IPS-NIHi7 (cell line): ENCODE measurements around the gene FOXP1.
A peak's percentile ranks its signal among the peaks of the same experiment; 100 is the strongest.
"Not testable (repeated sequence)": the region's sequence is repeated elsewhere in the genome, so short reads cannot be mapped to it uniquely, and the experiment has no call there.

ENCODE experiments used
- DNase-seq: peaks from one replicate; pipeline ENCODE4 v3.0.0; 2012; ENCODE audit warnings: mixed read lengths; ENCODE audit errors: extremely low spot score

FOXP1 gene

DNA sequence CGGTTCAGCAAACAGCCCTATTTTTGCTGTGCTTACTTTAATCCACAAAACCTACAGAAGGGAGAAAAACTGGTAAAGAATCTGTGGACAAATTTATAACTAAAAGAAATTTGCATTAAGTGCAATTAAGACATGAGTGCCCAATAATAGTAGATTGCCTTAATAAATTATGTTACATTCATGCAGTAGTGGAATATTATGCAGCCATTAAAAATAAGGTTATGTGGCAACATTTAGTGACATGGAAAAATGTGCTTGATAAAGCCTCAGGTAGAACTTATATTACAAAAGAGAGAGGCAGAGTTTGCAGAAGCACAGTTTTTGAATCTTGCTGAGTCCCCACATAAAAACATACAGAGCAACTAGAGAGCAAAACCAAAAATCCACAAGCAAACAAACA lies 253.0 kb downstream of the FOXP1 start:
- DNase-seq = no peak

DNA sequence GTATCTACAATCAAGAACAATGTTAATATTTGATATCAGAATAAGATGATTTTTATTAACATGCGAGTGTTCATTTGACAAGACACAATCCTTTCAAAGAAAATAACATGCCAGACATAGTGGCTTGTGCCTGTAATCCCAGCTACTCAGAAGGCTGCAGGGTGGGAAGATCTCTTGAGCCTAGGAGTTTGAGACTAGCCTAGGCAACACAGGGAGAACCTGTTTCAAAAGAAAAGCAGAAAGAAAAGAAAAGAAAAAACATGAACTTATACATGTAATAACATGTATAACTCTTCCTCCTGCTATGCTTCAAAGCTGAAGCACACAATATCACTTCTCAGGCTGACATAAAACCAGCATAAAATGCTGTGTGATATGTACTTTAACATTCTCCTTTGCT lies 253.7 kb downstream of the FOXP1 start:
- DNase-seq = no peak

DNA sequence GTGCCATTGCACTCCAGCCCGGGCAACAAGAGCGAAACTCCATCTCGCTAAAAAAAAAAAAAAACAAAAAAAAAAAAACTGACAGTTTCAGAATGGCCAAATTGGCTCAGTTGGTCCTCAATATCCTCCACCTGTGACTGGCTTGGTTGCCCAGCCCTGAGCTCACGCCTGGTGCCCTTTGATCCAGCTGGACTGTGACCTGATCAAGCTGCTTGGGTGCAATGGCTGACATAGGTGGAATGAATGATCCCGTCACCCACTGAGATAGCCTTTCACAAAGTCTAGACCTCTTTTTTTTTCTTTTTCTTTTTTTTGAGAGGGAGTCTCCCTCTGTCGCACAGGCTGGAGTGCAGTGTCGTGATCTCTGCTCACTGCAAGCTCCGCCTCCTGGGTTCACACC lies 254.6 kb downstream of the FOXP1 start:
- no peak for DNase-seq

DNA sequence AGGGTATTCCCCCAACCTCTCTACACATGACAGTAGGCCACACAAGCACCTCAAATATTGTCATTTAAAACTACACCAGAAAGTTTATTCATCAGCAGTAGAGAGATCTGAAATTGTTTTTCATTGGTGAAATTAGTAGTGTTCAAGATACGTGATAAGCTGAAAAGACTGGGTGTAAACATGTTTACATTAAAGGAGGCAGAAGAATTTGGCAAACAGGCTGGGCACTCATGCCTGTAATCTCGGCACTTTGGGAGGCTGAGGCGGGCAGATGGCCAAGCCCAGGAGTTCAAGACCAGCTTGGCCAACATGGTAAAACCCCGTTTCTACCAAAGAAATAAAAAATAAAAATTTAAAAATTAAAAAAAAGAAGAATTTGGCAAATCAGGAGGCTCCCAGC lies 255.6 kb downstream of the FOXP1 start:
- no peak for DNase-seq

DNA sequence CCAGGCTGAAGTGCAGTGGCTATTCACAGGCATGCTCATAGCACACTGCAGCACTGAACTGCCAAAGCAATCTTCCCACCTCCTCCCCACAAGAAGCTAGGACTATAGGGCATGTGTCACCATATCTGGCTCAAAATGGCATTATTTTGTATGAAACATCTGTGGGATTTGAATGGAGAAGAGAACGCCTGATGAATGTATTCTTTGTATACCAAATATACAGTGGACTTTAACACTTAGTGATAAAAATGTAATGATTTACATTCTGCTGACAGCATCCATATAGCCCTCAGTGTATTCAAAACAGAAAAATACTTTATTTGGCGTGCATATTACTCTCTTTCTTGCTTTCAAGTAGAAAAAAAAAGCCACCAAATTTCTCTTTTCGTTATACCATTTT lies 257.8 kb downstream of the FOXP1 start:
- DNase-seq = no peak

DNA sequence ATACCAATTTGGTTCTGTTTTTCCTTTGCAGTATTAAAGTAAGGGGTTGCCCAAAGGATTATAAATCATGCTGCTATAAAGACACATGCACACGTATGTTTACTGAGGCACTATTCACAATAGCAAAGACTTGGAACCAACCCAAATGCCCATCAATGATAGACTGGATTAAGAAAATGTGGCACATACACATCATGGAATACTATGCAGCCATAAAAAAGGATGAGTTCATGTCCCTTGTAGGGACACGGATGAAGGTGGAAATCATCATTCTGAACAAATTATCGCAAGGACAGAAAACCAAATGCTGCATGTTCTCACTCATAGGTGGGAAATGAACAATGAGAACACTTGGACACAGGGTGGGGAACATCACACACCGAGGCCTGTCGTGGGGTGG lies 259.3 kb downstream of the FOXP1 start:
- not testable (repeated sequence) for DNase-seq

DNA sequence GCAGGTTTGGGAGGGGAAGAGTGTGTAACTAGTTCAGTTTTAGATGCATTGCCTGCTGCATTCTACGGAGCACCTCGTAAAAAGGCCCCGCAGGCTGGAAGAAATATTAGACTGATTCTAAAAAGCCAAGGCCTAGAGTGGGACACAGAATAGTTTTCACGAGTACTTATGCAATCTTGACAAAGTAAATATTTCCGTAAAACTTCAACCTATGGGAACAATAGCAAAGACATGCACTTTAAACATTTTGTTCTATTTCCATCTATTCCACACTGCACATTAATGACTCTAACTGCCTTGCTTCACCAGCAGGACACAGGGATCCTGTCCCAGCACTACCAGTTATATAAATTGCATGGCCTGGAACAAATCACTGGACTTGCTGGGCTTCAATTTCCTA lies 260.0 kb downstream of the FOXP1 start:
- DNase-seq = no peak

DNA sequence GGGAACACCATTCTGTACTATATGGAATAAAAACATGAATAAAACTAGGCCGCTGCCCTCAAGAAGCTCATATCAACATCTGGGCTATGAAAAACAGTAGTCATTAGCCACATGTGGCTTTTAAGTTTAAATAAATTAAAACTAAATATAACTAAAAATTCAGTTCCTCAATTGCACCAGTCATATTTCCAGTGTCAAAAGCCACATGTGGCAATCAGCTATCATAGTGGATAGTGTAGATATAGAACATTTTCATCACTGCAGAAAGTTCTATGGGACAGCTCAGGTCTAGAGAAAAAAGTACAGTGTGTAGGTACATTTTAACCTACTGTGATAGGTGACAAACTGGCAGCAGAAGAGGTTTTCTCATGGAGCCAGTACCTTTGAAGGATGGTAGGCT lies 261.4 kb downstream of the FOXP1 start:
- DNase-seq = no peak

DNA sequence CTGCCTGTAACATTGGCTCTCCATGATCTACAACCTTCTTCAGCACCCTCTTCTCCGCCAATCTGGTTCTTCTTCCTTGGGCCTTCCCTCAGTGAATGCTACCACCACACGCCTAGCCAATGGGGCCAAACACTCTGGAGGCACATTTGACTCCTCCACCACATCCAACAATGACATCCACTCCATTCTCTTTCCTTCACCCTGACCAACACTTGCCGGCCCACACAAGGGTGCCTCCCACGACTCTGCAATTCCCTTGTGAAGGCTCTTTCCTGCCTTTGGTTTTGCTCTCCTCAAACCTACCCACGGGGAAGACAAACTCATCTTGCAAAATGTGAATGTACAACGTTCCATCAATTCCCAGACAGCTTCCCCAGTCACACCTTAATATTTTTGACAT lies 263.8 kb downstream of the FOXP1 start:
- no peak for DNase-seq

DNA sequence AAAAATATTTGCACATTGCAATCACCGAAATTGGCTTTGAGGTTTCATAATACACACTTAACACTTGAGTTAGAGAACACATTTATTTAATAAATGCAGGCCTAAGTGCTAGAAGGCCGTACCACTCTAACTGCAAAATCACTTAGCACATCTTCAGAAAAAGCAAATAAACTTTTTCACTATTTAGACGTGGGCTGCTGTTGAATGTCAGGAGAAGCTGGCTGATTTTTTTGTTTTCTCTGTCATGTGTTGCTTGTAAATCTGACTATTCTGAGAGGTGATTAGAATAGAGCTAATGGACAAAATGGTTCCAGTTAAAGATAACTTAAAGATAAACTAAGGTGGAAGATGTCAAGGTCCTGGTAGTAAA lies 265.1 kb downstream of the FOXP1 start:
- no peak for DNase-seq

DNA sequence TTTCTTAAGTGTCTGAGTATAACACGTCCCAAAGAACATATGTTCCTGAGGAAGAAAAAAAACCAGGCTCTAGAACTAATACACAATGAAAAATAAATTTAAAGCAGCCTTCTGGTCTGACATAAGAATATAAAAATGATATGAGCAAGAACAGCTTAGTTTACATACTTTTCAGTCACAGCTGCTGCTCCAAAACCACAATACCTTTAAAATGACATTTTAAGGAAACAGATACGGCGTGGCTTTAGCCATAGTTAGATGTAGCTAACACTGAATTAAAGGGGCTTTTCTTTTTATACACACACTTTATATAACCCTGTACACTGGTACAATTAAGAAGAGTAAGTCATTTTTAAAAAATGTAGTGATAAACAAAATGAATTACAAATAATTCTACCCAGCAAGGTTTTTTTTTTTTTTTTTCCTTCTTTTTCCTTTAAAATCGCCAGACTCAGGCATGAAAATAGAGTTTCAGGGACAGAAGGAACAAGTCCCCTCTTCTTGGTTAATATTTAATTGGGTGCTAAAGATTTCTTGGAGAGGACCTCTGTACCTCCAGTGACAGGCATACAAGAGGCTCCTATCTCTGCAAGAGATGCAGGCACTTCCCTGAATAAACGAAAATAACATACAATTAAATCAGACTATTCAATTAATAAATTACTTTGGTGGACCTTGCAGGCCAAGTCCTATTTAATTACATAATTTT lies 265.6 kb downstream of the FOXP1 start:
- no peak for DNase-seq

DNA sequence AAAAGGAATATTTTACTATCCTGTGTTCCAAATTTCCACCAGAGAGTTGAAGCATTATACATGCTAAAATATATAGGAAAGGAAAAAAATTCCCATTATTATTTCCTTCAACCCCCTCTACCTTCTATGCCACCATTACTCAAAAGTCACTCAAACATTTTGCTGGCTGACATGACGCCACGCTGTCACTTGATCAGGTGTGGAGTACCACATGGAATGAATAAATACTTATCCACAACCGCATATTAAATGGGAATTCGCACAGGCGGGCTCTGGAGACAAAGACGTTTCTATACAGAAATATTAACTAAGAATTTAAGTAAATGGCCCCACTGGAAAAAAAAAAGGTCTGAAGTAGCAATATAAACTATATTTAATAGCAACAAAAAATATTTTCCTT lies 266.4 kb downstream of the FOXP1 start:
- DNase-seq = no peak

DNA sequence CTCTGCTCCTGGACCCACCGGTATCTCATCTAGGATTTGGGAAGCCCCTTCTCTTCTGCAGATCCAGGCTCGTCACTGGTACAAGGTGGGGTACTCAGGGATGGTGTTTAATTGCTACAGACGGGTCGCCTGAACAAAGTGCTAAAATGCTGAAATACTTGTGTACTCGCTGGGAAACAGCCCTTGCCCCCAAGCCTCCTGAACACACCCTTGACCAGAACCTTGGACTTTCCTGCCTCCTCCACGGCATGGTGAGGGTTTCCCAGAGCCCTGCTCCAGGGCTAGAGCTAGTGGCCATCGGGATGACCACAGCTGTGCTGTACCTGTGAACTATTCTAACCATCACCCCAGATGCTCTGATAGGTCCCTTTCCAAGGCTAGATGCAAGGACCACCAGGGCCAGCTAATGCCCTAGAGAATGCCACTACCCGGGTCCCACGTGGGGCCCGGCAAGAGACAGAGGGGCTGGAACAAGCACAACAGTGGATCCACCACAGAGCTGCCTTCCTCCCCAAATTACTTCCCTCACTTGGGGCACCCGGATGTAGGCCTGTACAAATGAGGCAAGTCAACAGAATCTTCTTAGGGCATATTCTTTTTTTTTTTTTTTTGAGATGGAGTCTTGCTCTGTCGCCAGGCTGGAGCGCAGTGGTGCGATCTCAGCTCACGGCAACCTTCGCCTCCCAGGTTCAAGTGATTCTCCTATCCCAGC lies 267.3 kb downstream of the FOXP1 start:
- no peak for DNase-seq

DNA sequence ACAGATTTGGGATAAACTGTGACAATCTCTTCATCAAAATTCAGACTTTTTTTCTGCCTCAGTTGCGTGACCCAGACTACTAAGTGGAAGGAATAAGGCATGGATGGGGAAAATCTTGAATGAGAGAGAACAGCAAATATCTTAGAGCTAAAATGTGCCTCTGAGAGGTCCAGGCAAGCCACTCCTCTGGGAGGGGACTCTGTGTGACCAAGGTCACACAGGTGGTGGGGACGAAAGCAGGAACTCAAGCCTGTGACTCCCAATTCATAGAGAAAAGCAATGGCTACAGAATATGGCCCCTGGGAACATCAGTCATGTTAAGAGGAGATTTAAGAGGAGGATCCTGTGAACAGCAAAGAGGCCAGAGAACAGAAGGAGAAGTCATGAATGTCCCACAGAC lies 268.1 kb downstream of the FOXP1 start:
- DNase-seq = no peak

DNA sequence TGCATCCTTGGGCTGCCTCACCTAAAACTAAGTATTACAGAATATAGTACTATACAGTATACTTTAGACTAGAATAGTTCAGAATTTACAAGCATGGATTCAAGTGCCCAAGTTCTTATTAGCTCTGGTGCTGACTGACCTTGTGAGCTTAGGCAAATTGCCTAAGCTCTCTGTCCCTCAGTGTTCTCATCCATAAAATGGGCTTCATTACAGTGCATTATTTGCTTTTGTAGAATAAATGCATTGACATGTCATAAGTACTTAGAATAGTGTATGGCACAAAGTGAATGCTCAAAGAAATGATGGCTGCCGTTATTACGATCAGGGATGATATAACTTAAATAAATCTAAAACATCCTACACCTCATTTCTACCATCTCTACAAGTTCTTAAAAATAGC lies 269.7 kb downstream of the FOXP1 start:
- no peak for DNase-seq

DNA sequence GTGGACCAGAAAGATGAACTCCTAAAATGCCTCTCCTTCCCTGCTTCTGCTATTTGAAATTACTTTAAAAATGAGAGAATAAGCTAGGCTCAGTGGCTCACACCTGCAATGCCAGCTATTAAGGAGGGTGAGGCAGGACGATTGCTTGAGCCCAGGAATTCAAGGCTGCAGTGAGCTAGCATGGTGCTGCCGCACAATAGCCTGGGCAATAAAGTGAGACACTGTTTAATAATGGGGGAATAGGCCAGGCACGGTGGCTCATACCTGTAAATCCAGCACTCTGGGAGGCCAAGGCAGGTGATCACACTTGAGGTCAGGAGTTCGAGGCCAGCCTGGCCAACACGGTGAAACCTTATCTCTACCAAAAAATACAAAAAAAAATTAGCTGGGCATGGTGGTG lies 271.1 kb downstream of the FOXP1 start:
- no peak for DNase-seq

DNA sequence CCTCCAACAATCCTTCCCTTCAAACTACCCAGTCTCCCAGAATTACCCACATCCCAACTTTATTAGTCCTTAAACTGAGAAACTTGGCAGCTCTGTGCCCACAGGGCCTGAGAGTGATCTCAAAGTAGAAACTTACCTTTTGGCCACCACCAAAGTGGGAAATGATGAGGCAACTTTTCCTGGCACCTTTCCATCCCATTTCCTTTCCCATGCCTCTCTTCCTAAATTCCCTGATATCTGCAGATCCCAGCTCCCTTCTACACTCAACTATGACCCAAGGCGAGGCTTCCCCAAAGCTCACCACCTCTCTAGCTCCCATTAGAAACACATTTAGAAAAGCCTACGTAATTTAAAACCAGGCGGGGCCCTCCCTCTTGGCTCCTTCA lies 271.9 kb downstream of the FOXP1 start:
- DNase-seq = no peak

DNA sequence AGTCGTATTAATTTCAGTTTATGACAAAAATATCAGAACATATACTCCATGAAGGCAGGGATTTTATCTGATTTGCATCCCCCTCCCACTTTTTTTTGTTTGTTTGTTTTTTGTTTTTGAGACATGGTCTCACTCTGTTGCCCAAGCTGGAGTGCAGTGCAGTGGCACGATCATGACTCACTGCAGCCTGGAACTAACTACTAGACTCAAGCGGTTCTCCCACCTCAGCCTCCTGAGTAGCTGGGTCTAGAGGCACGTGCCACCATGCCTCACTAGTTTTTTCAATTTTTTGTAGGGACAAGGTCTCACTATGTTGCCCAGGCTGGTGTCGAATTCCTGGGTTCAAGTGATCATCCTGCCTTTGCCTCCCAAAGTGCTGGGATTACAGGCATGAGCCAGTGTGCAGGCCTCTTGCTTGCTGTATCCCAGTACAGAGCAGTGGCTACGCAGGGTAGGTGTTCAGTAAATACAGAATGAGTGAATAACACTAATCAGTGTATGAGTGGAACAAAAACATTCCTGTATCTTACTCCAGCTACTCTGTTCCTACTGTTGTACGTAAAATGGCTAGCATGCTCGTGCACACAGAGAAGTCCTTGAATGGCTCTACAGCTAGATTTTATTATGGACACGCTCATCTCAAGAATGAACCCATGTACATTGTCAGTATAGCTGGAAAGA lies 272.4 kb downstream of the FOXP1 start:
- no peak for DNase-seq

DNA sequence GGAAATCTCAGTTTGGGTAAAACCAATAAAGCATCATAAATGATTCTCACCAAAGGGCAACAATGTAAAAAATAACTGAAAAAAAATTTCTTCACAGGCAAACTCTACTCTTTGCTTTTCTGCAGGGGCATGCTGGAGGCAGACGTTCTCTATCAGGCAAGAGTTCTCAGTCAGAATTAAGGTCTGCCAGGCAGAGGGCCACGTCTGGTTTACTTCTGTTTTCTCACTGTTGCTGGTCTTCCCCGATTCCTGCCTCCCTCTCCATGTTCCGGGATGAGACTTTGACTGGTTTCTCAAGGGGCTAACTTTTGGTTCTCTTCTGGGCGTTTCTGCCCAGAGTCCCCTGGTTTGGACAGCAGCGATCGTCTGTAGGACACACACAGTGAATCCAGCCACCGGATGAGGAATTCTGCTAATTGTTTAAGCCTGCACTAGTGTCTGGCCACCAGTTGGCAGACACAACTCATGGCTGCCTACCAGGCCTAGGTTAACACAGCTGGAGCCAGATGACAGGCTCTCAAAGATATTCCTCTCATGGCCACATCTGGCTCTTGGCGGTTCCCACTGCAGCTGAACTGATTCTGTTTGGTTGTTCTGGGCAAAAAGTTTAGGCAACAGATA lies 273.1 kb downstream of the FOXP1 start:
- DNase-seq = peak; percentile 28

DNA sequence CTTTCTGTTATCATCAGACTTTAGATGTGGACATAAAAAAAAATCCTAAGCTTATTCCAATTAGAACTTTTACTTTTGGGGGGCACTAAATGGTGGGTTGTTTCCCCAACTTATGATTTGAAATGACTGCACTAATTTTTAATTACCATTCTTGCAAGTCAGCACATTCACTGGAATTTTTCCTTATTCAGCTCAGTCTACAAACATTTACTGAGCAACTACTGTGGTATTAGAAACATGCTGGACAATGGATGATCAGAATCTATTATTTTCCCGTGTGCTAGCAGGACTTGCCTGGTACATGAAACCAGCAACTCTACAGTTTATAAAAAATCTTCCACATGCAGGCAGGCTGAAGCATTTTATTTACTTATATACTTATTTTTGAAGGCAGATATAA lies 273.6 kb downstream of the FOXP1 start:
- DNase-seq = no peak

DNA sequence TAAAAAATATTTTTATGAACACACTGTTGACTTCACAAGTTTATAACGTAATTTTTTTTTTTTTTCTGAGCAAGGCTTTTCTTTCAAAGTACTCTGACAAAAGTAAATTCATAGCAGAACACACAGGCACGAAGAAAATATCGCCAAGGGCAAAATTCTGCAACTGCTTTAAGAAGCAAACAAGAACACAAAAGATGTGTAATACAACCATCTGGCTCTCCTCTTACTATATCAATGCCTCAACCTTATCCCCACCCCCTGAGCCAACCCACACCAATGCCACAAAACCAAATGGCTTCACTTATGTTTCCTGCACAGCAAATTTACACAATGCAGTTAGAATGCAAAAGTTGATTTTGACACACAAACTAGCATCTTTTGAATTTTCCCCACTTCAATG lies 274.2 kb downstream of the FOXP1 start:
- DNase-seq = no peak

DNA sequence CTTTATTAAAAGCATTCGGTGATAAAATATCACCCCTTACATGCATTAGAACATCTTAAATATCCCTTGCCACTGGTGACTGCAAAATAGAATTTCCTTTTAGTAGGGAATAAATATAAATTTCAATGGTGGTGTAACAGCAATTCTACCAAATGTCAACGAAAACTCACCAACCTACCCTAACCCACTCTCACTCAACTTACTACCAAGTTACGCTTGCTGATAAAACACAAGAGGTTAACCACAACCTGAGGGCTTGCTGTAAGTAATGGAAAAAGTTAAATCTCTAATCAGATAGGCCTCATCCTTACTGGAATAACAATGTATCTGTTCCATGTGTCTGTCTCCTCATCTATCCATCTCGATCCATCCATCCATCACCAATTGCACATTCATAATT lies 274.7 kb downstream of the FOXP1 start:
- no peak for DNase-seq
